Breast epithelium (tissue), 3 donors: ENCODE results near the gene CLMN.

Experiments used
- CTCF ChIP-seq, 3 donors: fragments of 450-650 bp; IDR thresholded peaks; one replicate each; pipeline ENCODE4 v1.5.1; 2016 to 2017; ENCODE audit warnings: antibody characterized with exemption in 3 of 3, mild to moderate bottlenecking in 3 of 3, moderate library complexity in 3 of 3
- POLR2A ChIP-seq: fragments of 450-650 bp; IDR thresholded peaks from one replicate; pipeline ENCODE4 v1.6.1; 2016; ENCODE audit warnings: antibody characterized with exemption, mild to moderate bottlenecking, moderate library complexity

- TF ChIP-seq CTCF (IDR thresholded peaks at IDR 0.05) (no peak), POLR2A (no peak)
Observed at GRCh38 chr14:95144849-95145248, 174.9 kb downstream of the CLMN start.
